Activated T-cell treated with anti-CD3 and anti-CD28 coated beads, Interleukin-2, amount 50 U/mL, for 48 hours (primary cell): Measurements from ENCODE around the gene OBSCN.

Experiments used
- DNase-seq, 2 experiments: peaks; one replicate each; pipeline ENCODE4 v3.0.0-alpha.2; 2020

Gene OBSCN

DNA sequence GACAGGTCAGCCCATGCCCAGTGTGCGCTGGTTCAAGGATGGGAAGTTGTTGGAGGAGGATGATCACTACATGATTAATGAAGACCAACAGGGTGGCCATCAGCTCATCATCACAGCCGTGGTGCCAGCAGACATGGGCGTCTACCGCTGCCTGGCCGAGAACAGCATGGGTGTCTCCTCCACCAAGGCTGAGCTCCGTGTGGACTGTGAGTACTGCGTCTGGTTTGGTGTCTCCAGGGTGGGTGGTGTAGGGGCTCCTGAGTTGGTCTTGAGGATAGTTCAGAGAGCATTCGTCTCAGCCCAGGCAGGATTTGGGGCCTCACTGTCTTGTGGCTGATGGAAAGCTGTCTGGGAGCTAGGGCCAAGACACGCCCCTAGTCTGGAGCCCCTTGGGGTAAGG is 115.6 kb downstream of the OBSCN start:
- DNase-seq = no peak

DNA sequence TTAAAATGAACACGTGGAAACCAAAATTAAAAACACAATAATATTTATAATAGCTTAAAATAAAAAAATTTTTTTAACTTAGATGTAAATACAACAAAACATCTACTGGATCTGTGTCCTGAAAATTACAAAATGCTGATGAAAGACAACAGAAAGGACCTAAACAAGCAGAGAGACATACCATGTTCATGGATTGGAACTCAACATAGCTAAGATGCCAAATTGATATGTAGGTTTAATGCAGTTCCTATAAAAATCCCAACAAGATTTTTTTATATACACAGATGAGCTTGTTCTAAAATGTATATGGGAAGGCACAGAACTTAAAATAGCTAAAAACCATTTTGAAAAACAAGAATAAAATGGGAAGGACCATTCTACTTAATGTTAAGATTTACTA is 117.4 kb downstream of the OBSCN start:
- no peak for DNase-seq

DNA sequence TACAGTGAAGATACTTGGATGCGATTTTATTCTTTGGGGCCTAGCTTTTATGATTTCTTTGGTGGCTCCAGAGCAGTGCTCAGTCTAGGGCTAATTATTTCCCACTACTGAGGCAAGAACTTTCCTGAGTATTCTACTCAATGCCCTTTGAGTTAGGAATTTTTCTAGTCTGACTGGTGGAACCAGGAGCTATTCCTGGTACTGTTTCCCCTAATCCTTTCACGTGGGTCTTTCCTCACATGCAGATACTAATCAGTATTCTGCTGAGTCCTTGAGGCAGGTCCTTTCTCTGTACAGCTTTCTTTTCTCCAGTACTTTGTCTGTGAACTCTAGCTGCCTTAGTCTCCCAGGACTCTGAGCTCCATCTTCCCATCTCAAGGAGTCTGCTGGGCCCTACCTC is 122.0 kb downstream of the OBSCN start:
- no peak for DNase-seq

DNA sequence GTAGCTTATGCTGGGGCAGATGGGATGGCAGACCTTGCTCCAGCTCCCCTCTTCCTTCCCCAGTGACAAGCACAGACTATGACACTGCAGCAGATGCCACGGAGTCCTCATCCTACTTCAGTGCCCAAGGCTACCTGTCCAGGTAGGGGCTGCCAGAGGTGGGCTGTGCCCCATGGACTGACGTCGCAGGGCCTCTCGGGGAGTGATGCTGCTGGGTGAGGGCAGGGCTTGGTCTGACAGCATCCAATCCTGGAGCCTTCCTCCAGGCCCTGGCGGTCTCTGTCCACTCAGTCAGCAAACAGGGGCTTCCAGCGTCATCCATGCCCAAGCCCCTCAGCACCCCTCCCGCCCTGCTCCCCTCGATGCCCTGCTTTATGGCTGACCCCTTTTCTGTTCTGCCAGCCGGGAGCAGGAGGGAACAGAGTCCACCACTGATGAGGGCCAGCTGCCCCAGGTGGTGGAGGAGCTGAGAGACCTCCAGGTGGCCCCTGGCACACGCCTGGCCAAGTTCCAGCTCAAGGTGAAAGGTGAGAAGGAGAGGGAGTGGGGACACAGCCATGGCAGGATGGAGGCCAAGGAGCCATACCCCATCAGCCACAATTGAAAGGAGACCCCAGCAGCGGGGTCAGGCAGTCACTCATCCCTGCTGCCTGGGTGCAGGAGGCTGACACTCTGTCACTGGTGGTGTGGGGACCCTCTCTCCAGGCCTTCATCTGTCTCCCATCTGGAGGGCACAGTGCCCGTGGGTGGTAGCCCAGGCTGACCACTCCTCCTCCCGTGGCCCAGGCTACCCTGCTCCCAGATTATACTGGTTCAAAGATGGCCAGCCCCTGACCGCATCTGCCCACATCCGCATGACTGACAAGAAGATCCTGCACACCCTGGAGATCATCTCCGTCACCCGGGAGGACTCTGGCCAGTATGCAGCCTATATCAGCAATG is 125.2 kb downstream of the OBSCN start:
- no peak for DNase-seq

DNA sequence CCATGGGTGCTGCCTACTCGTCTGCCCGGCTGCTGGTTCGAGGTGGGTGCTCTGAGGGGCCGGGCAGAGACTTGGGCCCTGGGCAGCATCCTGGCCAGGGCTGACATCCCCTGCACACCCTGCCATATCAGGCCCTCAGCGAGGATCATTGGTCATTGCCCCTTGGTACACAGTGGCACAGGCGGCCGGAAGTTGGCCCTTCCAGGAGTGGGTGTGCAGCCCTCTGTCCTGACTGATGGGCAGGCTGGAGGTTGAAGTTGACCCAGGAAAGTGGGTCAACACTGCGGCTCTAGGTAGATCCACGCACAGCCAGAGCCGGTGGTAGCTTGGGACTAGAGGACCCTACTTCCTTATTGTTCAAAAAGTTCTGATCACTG is 125.9 kb downstream of the OBSCN start:
- DNase-seq = no peak

DNA sequence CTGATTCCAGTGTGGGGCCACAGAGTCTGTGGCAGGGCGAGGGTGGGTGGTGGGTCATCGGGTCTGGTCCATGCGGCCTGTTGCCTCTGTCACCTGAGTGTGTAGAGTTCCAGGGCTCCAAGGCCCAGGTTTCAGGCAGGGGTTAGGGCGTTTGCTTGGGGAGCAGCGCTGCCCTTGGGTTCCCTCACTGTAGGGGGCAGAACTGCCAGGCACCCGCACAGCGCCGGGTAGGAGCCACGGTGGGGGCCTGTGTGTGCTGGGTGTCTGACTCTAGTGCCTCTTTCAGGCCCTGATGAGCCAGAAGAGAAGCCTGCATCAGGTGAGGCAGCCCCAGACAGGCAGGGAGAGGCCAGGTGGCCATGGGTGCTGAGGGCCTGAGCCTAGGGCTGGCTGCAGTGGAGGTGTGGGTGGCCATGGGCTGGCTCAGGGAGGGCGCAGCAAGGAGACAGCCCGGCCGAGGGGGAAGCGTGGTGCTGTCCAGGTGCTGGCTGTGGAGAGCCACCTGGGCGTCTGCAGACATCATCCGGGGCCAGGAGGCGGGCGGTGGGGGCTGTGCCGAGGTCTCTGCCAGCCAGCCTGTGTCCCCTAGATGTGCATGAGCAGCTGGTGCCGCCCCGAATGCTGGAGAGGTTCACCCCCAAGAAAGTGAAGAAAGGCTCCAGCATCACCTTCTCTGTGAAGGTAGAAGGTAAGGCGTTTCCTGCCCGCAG is 126.5 kb downstream of the OBSCN start:
- DNase-seq = no peak

DNA sequence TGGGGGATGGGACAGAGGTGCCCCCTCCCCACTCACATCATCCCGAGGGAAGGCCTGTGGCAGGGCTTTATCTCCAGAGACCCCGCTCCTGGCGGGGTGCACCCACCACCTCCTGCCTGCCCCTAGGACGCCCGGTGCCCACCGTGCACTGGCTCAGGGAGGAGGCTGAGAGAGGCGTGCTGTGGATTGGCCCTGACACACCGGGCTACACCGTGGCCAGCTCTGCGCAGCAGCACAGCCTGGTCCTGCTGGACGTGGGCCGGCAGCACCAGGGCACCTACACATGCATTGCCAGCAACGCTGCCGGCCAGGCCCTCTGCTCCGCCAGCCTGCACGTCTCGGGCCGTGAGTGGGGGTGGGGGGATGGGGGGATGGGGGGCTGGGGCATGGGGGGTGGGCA is 127.1 kb downstream of the OBSCN start:
- no peak for DNase-seq

DNA sequence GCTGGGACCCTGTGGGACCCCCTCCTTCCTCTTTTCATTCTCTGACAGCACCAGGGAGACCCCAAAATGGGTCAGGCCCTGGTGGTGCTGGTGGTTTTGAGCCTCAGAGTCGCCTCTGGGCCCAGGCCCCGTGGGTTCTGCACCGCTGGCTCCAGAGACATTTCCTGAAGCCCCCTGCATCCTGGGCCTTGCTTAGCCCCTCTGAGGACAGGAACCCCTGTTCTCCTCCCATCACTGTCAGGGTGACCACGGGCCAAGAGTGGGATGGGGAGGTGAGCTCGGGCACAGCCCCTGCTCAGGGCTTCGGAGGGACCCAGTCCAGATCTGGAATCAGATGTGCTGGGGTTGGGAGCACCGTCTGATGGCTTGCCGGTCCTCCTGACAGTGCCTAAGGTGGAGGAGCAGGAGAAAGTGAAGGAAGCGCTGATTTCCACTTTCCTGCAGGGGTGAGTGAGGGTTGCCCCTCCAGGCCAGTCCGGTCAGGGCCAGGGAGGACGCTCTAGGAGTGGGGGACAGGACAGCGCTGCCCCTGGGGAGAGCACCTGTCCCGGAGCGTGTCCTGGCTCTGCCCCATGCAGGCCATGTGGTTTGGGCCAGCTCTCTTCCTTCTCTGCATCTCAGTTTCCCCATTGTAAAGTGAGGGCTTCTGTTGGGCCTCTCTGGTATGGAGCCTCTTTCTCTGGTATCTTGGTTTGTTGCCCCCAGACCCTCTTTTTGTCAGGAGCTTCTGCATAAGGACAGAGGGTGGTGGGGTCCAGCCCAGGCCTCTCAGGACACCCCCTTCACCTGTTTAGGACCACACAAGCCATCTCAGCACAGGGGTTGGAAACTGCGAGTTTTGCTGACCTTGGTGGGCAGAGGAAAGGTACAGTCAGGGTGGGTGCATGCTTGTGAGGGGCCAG is 127.8 kb downstream of the OBSCN start:
- no peak for DNase-seq

DNA sequence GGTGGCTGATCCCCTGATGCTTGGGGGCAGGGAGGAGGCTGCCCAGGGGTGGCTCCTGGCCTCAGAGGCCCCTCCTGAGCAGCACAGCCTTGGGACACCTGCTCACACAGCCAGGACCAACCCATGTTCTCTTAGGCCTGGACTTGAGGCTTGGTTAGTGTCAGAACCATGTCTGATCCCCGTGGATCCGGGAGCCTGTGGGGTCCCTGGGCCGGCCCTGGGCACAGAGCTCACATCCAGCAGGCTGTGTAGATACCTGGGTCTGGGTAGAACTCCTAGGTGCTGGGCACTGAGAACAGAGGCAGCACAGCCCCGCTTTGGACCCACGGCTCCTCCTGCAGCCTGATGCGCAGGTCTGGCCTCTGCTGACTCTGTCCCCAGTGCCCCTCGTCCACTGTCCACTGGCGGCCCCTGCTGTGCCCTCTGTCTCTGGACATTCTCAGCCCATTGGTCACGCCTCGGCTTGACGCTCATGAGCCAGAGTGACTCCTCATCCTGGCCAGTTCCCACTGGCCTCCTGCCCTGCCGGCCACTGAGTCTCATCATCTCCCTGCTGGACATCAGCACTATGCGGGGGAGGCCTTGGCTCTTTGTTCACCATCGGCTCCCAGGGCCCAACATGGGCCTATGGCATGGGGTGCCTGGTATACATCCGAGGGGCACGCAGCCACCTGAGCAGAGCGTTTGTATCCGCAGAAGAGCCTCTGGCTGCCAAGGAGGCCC is 128.6 kb downstream of the OBSCN start:
- DNase-seq = no peak

DNA sequence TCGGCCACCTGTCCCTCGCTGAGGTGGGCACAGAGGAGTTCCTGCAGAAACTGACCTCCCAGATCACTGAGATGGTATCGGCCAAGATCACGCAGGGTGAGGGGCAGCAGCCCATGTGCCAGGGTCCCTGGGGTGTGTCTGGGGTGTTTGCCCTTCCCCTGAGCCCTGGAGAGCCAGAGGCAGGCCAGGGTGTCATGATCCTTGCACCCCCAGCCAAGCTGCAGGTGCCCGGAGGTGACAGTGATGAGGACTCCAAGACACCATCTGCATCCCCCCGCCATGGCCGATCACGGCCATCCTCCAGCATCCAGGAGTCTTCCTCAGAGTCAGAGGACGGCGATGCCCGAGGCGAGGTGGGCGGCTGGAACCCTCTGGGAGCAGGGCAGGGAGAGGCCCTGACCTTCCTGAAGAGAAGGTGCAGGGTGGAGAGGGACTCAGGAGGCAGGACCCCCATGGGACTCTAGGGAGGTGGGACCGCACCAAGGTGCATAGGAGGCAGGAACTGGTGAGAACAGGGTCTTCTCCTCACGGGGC is 129.3 kb downstream of the OBSCN start:
- DNase-seq = no peak

DNA sequence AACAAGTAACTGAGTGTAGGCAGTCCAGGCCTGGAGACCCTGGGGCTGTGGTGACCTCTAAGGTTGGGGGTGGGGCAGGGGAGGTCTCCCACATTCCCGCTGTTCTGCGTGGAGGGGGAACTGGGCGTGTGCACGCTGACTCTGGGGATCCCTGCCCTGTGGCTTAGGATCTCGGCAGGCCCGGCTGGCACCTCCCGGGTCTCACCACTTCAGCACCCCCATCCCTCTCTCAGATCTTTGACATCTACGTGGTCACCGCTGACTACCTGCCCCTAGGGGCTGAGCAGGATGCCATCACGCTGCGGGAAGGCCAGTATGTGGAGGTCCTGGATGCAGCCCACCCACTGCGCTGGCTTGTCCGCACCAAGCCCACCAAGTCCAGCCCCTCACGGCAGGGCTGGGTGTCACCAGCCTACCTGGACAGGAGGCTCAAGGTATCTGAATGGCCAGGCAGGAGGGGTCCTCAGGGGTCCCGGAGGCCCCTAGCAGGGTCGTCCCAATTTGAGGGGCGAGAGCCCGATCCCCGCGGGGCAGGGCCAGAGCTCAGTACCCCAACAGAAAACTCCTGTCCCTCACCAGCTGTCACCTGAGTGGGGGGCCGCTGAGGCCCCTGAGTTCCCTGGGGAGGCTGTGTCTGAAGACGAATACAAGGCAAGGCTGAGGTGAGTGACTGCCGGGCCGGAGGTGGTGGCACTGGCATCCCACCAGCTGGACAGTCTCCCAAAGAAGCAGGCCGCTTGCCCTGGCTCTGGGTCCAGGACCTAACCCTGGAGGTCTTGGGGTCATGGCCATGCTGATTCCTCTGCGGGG is 130.1 kb downstream of the OBSCN start:
- no peak for DNase-seq

DNA sequence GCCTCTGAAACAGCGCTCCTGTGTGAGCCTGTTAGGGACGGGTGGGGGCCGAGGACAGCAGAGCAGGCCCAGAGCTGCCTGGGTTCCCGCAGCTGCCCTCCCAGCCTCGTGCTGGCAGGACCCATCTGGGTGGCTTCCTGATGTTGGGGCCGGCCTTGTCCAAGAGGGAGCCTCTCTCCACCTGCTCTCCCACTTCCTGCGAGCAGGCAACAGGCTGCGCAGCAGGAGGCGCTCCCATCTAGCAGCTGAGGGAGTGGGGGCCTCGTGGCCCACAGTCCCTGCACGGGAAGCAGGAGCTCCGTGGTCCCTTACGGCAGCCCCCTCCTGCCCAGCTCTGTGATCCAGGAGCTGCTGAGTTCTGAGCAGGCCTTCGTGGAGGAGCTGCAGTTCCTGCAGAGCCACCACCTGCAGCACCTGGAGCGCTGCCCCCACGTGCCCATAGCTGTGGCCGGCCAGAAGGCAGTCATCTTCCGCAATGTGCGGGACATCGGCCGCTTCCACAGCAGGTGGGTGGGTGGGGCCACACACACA is 130.7 kb downstream of the OBSCN start:
- DNase-seq = no peak

DNA sequence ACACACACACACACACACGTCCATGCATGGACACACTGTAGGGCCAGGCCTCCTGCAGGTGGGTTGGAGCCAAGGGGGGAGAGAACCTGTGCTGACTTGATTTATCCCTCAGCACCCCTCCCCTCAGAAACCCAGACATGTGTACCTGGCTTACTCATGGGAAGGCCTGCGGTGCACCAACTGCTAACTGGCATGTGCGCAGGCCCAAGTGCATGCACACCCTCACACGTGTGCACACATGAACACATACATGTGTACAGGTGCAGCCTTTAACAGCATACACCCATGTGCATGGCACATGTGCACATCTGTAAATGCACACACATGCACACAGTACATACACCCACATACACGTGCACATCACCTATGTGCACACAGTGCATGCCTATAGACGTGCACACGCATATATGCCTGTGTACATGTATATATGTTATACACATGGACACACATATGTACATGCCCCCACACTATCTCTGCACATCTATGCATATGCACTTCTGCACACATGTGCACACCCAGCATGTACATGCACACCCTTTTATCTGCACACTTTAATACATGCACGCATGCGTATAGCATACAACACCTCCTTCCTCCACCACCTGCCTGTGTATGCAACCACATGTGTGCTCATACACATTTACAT is 131.3 kb downstream of the OBSCN start:
- DNase-seq = no peak

DNA sequence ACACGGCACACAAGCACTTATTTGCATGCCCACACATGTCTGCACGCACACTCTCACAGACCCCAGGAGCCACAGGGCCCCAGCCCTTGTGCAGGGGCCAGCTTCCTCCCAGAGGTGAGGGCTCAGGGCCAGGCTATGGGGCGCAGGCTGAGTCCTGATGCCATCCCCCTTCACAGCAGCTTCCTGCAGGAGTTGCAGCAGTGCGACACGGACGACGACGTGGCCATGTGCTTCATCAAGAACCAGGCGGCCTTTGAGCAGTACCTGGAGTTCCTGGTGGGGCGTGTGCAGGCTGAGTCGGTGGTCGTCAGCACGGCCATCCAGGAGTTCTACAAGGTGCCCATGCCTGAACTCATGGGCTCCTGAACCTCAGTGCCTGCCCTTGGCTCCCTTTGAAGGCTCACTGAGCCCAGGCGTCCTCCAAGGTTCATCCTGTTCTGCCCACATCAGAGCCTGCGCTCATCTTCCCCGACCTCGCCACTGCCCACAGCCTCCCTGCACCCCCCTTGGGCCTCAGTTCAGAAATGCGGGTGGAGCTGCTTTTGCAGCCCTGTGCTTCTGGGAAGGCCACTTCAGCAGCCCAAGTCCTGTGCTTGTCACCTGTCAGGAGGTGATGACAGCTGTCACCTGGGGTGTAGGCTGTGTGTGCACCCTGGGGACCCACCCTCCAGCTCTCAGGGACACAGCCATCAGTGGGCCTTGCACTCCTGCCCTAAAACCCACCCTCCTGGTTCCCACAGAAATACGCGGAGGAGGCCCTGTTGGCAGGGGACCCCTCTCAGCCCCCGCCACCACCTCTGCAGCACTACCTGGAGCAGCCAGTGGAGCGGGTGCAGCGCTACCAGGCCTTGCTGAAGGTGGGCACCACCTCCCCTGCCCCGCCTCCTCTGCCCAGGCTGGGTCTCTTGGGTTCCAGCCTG is 132.2 kb downstream of the OBSCN start:
- no peak for DNase-seq

DNA sequence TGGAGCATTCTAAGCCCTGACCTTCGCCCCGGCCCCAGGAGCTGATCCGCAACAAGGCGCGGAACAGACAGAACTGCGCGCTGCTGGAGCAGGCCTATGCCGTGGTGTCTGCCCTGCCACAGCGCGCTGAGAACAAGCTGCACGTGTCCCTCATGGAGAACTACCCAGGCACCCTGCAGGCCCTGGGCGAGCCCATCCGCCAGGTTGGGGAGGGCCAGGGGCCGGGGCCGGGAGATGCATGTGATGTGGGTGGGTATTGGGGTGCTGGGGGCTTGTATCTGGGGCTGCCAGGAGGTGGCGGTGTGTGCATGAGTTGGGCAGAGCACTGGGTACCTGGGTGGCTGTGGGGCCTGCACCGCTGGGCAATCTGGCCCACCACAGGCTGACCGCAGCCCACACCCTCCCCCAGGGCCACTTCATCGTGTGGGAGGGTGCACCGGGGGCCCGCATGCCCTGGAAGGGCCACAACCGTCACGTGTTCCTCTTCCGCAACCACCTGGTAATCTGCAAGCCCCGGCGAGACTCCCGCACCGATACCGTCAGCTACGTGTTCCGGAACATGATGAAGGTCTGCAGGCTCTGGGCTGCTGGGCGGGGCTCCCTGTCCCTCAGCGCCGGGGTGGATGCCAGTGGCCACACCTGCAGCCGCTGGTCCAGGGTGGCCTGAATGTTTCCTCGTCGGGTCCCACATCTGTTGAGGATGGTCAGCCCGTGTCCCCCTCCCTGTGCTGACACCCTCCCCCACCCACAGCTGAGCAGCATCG is 133.0 kb downstream of the OBSCN start:
- DNase-seq = no peak

DNA sequence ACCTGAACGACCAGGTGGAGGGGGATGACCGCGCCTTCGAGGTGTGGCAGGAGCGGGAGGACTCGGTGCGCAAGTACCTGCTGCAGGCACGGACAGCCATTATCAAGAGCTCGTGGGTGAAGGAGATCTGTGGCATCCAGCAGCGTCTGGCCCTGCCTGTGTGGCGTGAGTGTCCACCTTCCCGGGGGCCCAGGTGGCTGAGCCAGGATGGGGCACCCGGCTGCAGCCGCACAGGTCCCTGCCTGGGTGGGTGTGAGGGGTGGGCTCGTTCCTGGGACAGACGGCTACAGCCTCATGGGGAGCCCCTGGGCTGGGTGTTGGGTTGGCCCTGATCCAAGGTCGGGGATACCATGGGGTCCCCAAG is 133.6 kb downstream of the OBSCN start:
- no peak for DNase-seq

DNA sequence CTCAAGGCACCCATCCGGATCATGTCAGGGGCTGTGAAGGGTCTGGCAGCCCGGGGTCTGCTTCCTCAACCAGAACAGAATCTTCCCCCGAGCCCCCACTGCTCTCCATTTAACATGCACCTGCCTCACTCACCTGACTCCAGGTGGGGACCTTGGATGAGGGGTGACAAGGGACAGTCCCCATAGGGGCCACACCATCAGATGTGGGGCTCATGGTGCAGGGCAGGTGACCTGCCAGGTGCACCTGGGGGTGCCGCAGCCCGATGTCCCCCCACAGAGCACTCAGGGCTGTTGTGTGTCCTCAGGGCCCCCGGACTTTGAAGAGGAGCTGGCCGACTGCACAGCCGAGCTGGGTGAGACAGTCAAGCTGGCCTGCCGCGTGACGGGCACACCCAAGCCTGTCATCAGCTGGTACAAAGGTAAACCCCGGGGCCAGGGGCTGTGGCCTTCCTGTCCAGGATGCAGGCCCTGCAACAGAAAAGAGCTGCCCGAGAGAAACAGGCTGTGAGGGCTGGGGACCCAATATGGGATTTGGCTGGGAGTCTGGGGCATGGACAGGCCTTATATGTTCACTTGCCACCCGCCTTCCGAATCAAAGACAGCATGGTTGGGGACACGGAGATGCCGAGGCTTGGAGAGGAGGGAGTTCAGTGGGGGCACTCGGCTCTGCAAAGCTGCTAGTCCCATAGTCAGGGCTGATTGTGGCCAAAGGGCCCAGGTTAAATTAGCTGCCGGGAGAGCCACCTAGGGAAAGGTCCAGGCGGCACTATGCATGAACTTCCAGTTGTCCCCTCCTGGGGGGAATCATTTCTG is 134.2 kb downstream of the OBSCN start:
- DNase-seq = no peak
